Activated CD4-positive, alpha-beta T cell treated with anti-CD3 and anti-CD28 coated beads, Interleukin-2, Interleukin-6, amounts not matched to agents 100 ng/mL and 50 ng/mL, durations not matched to agents 16 hours and 8 hours (primary cell): ENCODE results near the gene CWC27.
A peak's percentile ranks its signal among the peaks of the same experiment; 100 is the strongest.

Experiments
- DNase-seq: peaks from one replicate; pipeline ENCODE4 v3.0.0-alpha.2; 2020

Gene CWC27, protein sequence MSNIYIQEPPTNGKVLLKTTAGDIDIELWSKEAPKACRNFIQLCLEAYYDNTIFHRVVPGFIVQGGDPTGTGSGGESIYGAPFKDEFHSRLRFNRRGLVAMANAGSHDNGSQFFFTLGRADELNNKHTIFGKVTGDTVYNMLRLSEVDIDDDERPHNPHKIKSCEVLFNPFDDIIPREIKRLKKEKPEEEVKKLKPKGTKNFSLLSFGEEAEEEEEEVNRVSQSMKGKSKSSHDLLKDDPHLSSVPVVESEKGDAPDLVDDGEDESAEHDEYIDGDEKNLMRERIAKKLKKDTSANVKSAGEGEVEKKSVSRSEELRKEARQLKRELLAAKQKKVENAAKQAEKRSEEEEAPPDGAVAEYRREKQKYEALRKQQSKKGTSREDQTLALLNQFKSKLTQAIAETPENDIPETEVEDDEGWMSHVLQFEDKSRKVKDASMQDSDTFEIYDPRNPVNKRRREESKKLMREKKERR

DNA sequence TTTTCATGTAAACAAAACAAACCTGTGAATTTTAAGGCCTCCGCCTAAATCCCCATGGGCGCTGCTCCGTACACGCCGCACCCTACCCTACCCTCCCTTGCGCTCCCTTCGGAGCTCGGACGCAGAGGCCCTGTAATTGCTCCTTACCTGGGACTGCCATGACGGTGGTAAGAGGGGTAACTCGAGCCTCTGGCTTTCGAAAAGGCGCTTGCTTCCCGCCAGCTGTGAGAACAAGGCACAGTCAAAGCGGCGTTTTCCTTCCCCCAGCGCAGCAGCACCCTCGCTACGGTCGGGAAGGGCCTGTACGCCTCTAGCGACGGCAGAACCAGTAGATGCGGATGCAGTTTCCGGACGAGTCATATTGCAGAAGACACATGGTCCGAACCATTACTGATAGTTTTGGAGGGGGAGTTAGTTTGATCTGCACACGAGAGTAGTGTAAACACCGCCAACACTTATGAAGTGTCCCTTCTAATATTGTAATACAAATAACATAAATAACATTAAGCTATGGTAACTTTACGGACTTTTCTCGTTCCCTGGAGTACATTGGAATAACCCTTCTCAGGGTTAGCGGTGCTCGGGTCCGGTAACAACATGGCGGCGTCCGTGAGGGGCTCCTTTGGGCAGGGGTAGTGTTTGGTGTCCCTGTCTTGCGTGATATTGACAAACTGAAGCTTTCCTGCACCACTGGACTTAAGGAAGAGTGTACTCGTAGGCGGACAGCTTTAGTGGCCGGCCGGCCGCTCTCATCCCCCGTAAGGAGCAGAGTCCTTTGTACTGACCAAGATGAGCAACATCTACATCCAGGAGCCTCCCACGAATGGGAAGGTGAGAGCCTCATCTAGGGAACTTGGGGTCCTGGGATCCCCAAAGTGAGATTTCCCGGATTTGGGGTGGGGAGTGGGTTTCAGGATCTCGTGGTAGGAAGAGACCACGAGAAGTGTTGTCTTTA, at the start of gene CWC27, which contains the start of gene SREK1IP1:
TSS of gene CWC27 (plus strand) at position 573 of the 955 bp plus-strand sequence. CDS start at position 790, 217 bp downstream.
TSS of gene SREK1IP1 (minus strand) at position 334 of the 955 bp plus-strand sequence. CDS start at position 160, 174 bp downstream.
- DNase-seq, result peak; percentile 91

DNA sequence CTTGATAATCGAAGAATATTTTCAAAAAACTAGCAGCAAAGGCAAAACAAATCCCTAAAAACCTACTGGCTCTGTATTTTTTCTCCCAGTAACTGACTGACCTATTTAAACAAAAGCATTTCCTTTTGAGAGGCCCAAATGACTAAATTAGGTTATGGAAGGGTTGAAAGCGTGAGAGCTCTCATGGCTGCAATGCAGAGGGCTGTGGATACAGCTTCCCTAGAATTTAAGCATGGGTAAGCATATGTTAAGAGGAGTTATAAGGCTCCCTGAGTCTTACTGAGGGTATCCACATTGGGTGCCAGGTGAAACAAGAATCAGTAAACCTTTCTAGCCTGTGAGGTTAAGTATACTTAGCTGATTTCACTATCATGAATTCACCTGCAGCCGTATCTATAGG, 46.1 kb upstream of the CWC27 start:
- no peak for DNase-seq

DNA sequence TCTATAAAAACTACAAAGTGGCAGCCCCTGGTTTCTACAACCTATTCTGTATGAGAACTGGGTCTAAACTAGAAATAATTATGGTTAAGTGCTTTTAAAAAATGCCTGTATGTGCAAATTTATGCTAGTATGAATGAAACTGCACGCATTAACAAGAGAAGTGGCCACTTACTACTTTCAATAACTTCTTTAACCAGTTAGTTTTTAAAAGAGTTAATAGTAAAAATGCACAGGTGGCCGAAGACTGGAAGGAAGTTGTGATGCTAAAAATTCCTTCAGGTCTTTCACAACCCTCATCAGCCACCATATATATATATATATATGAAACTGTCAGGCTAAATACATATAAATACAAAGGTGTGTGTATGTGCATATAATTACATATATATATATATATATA, 41.6 kb upstream of the CWC27 start:
- no peak for DNase-seq

DNA sequence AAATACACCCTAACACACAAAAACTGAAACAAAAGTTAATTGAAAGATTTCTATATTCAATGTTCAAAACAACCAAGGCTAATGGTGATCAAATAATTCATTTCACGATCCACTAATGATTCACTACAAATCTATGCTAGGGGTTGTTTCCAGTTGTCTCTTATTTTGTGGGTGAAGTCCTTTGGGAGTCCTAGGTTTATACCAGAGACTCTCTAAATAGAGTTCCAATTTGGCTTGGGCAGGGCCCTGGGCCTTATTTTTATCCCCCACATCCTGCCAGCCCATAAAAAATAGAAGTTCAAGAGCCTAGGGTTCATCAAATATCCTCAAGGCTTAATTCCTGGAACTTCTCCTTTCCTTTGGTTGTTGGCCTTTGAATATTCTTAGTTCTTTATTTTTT, 26.3 kb upstream of the CWC27 start:
- DNase-seq, result no peak

DNA sequence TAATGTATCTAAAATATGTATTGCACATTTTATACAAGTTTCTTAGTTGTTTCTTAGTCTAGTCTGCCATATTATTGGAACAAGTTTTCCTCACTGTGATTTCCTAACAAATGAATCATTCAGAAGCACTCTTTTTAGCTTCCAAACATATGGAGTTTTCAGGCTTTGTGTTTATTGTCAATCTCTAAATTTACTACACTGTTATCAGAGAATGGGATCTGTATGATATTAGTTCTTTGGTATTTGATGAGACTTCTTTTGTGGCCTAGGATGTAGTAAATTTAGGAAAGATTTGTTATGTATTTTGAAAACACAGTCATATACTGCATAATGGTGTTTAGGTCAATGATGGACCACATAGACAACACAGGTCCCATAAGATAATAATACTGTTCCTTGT, 25.9 kb upstream of the CWC27 start:
- DNase-seq, result no peak

DNA sequence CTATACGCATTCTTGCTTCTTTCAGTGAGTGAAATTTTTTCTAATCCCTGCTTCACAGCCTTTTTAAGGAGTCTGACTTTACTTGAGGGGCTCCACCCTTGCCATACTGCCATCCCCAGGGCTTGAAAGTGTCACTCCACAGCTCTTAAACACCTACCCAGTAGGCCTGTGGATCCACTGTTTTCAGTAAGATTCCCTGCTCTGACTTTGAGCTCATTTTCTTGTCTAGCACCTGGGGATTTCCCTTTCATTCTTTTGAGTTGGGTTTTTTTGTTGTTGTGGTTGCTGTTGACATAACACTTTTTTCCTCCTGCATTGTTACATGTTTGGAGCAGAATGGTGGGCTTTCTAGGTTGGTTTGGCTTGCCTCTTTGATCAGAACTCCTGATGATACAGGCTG, 23.8 kb upstream of the CWC27 start:
- DNase-seq, result no peak

DNA sequence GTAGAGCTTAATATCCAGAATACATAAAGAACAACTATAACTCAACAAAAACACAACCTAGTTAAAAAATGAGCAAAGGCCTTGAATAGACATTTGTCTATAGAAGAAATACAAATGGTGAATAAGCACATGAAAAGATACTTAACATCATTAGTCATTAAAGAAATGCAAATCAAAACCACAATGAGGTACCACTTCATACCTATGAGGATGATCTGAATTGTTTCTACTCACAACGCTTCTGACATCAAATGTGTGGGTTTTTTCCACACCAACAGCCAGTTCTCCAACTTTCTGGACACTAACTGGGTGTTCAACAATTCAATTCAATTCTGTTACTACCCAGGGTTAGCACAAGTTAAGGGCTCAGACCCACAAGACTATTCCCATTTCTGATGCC, 22.3 kb upstream of the CWC27 start:
- no peak for DNase-seq

DNA sequence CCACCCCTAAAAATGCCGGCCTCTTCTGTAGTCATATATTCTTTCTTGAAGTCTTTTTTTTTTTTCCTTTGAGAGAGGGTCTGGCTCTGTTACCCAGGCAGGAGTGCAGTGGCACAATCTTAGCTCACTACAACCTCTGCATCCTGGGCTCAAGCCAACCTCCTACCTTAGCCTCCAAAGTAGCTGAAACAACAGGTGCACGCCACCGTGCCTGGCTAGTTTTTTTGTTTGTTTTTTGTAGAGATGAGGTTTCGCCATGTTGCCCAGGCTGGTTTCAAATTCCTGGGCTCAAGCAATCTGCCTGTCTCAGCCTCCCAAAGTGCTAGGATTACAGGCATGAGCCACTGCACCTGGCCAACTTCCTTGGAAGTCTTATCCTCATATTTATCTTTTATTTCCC, 19.3 kb upstream of the CWC27 start:
- no peak for DNase-seq

DNA sequence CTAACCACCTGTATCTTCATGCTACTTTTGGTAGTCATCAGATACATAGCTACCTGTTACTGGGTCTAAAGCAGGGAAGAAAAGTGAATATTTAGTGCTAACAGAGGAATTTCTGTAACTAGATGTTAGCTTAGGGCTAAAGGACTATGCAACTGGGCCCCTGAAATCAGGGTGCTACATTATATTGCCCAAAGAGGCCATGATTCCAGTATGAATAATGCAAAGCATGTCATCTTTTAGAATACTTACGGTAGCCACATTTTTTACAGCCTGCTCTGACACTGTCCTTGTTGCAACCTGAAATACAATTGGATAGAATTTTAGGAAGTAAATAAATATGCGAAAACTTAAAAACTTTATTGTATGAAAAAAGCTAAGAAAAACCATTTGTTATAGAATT, 14.7 kb upstream of the CWC27 start:
- no peak for DNase-seq

DNA sequence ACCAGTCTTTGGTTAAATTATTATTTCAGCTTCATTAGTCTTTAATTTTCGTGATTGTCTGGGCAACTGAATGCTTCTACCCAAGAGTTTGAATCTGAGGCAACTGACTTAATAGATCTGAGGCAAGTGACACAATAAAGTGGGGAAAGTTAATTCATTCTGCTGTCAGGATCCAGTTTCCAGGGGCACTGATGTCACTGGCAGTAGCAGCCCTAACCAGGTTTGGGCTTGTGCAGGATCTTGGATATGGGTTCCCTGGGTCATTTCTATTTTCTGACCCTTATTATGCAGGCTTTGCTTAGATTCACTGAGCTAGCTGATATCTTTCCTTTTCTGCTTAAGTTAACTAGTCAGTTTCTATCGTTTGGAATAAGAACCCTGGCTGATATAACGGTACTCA, 9.8 kb upstream of the CWC27 start:
- no peak for DNase-seq

DNA sequence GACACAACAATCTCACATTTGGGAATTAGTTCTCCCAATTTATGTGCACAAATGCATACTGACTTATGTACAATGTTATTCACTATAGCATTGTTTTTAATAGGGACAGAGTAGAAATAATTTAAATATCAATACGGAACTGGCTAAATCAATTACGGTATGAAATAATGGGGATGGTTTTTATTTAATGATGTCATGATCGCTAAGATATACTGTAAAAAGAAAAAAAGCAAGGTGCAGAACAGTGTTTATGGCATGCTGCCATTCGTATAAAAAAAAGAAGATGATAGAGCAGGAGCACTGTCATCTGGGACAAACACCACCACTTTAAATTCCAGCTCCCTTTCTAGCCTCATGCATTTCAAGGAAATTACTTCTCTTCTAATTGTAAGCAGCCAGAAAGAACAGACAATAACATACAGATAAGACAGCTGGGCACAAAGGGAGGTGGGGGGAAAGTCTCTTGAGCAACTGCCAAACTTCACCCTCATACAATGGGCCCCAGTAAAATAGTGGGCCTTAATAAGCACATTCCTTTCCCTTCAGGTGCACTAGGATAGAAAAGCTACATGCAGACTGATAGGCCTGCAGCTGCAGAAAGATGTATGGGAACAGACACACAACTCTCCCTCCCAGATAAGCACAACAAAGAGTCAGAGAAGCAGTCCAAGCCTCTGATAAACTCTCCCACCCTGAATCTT, 8.6 kb upstream of the CWC27 start:
- no peak for DNase-seq

DNA sequence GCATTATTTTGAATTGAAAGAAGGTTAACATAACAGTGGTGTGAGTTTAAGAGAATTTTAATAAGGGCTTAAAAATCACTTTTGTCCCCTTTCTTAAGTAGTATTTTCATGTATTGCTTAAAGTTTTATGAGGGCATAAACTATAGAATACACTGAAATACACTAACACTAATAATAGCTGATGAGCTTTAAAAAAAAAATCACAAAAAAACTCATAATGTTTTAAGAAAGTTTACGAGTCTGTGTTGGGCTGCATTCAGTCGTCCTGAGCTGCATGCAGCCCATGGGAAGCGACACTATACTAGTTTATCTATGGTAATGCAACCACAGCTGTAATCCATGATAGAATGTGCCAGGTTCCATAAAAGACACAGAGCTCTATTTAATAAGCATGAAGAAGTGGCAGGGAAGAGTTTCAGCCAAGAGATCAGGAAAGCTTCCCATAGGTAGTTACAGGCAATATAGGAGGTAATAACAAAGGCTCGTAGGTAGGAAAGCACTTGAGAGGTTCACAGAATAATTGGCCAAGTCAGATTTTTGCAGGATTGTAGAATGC, 4.7 kb upstream of the CWC27 start:
- DNase-seq, result no peak

DNA sequence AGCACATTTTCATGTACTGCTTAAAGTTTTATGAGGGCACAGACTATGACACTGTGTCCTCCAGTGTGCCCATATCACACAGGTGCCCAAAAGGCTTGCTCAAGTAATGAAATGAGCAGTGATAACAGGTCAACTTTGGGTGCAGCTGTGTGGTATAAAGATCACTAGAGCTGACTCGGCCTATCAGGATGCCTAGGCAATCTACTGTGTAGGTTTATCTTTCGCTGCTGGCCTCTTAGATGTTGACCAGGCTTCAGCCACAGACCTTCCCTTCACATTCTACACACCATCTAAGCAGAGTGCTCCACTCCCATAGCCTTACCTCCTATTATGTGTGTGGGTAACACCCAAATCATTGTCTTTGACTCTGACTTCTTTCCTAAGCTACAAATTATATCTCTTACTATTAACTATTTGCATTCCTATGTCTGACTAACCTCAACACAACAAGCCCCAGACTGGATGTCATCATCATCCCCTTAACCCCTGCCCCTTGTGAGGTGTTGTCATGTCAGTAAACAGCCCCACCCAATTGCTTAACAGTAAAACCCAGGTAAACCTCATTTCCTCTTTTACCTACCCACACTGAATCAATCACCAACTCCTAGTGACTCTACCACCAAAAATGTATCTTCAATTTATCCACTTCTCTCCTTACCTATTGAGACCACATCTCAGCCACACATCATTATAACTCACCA, 2.8 kb upstream of the CWC27 start:
- DNase-seq, result no peak

DNA sequence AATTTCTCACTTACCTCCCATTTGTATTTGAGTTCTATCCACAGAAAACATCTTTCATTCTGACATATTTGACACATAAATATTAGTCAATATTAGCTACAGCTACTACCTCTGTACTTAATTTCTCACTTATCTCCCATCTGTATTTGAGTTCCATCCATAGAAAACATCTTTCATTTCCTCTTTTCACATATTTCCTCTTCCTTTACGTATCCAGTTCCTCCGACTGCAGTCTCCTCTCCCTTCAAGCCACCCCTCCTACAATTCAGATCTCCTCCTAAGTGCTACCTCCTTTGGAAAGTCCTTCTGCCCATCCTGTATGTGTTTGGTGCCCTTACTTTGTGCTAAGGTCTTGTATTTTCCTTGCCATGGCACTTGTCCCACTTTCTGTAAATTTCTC, 1.8 kb upstream of the CWC27 start:
- no peak for DNase-seq

DNA sequence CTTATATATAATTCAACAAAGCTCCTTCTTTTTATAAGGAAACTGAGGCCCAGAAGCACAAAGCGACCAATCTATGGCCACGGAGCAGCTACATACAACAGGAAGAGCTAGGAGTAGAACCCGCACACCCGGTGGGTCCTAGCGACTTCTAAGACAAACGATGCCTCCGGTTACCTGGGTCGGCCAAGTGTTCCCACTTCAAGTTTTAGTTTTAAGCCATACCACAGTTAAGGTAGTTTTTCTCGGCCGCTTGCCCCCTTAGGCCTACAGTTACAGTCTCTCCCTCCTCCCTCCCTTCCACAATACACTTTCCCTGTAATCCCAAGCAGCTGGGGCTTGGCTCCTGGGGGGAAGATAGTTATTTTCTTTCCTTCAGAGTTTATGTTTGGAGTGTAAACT, 772 bp upstream of the CWC27 start:
- DNase-seq, result peak; percentile 32

DNA sequence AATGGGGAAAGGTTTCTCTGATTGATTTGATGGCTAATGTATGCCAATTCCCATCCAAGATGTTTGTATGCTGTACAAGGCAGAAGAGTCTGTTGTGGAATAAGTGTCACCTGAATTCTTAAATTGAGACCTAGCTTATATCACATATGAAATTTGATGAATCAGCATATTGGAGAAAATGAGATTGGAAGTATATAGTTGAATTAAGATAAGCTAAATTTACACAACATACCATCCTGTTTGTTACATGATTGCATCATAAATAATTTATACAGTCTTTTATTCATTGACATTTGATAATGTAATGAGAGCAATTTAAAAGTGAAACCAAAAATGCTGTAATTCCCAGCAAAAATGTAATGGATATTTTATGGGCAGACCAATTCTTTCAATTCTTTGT, 1.1 kb downstream of the CWC27 start:
- no peak for DNase-seq

DNA sequence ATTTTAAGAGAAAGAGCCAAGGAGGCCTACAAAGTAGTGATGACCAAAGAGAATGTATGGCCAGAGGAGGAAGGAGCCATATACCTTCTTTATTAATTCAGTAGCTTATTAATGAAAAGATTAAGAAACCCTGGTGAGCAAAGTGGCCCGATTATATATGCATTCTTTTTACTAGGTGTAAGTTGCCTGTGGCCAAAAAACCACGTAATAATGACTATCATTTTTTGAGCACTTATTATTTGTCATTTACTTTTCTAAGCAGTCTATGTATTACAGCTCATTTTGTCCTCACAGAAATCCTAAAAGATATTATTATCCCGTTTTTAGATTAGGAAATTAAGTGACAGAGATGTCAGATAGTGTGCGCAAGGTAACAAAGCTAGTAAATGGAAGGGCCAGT, 3.0 kb downstream of the CWC27 start:
- no peak for DNase-seq

DNA sequence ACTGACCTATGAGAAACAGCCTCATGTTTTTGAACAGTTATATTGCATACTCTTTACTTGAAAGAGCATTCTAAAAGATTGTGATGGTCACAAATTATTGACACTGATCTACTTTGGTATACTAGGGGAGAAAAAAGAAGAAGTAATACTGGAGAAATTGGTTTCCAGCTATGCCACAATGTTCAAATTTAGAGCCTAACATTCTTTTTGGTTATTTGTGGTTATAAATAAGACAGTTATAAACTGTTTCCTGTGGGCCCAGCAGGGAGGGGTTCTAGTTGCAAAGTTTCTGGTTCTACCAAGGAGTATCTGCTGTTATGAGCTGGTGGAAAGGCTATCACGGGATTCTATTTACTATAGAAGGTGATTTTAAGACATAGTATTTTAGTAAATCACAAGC, 4.8 kb downstream of the CWC27 start:
- no peak for DNase-seq

DNA sequence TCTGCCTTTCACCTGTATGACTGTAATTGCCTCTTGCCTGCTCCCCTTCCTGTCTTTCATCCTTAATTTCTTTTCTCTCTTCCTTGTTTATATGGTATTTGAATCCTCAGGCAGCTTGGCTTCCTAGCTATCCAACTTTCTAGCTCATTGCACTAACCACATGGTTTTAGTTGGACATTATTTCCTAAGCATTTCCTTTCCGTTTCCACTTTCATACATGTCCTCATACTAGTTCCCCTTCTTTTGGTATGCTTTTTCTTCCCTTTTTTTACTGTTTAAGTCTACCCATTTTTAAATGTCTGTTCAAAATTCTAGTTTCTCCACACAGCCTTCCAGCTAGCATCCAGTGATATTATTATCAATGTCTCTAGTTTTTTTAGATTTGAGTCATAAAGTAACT, 6.6 kb downstream of the CWC27 start:
- DNase-seq, result no peak

DNA sequence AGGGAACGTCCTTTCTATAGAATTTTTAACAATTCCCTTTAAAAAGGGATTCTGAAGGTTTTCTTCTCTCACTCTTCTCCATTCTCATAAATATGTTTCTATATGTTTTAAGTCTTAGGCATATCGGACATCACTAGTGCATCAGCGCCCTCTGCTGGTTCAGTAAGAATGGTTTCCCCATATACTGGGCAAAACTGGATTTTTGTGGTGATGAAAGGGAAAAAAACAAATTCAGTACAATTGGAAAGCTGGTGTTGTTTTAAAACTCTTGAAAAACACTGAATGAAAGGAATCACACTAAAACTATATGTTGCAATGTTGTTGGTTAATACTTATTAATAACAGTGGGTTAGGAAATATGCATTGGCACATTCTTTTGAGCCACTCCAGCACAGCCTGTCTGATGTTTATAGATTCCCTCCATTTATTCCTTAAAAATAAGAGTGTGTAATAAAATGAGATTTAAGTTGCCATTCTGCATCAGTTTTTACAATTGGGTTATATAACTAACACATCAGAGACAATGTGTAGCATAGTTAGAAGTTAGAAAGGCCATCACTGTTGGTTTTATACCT, 15.8 kb downstream of the CWC27 start:
- peak; percentile 74 for DNase-seq

DNA sequence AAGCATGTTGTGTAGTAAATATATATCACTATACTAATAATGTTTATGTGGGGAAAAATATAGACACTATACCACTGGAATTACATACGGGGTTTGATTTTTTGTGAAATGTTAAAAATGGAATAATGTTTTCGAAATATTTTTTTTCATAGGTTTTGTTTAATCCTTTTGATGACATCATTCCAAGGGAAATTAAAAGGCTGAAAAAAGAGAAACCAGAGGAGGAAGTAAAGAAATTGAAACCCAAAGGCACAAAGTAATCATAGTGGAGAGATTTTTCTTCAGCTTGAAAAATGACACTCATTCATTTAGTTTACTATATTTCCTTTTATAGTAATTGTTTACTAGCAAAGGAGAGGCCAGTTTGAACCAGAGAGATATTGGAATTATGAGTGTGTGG, 17.6 kb downstream of the CWC27 start:
- DNase-seq, result no peak

DNA sequence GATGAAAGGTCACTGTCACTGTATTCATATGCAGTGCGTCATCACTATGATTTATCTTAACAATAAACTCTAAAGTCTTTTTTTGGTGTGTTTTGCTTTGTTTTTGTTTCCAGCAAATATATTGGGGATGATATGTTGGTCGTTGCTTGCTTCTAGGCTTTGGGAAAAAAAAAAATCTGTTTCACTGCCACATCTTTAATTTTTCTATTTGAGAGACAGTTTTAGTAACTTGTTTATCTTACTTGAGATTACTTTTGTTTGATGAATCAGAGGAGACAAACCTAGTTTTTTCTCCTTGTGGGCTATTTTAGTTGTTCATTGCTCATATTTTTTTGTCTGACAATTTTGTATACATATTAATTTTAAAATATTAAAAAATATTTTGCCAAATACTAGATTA, 19.4 kb downstream of the CWC27 start:
- no peak for DNase-seq
